ENCODE measurements around the gene INSYN2B. TPM values are rescaled to one million over a fixed set of nuclear protein-coding genes. Genes with fewer than 3 reads are reported as not detected.

INSYN2B gene
- total RNA-seq, 3 donors from 2014 or later (not counting 1 experiment from before 2014, with no cell fraction given): not detected

DNA sequence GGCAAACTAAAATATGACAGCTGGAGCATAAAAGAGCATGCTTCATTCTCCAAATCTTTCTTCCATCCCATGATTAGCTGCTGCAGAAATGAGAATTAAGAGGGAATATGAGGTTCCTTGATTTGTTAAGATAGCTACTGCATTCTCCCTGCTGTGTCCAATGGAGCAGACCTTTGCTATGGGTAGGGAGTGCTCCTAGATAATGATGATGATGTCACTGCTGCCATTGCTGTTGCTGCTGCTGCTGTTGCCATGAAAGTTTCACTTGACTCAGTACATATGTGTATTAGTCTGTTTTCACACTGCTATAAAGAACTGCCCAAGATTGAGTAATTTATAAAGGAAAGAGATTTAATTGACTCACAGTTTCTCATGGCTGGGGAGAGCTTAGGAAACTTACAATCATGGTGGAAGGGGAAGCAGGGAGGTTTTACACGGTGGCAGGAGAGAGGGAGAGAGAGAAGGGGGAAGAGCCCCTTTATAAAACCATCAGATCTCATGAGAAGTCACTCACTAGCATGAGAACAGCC lies 128.9 kb downstream of the INSYN2B start:
- Mint-ChIP-seq H3K9me3 (peaks cover 5 to 10% of the 10 kb centered on the region in 2 donors), H3K4me1 (peaks cover 50 to 52% of the 10 kb centered on the region in 2 donors), H3K36me3 (peaks cover 14% of the 10 kb centered on the region), H3K27ac (peak overlapping the region in 1 of 2 donors; percentile 62), H3K4me3 (no peak overlapping the region), H3K27me3 (ENCODE audit: low read depth in 2 of 2) (no peaks in the 10 kb centered on the region)
- no peak for DNase-seq
- H3K36me3 ChIP-seq (ENCODE audit: control insufficient read depth, insufficient read depth, low read length): peaks cover 28% of the 10 kb centered on the region
- H3K27me3 ChIP-seq (ENCODE audit: control insufficient read depth, insufficient read depth, low read length): no peaks in the 10 kb centered on the region
- ATAC-seq: no peak
- WGBS (ENCODE audit: insufficient coverage): no CpG with 5 or more reads among the region's 1 CpG
- intact Hi-C loops (cut with micrococcal nuclease): no loop called here
- TF ChIP-seq CTCF (IDR thresholded peaks at IDR 0.05): no peak
- peaks cover 14% of the 10 kb centered on the region for H3K9me3 ChIP-seq (ENCODE audit: control insufficient read depth, insufficient read depth, low read length)
- H3K27ac ChIP-seq (ENCODE audit: low read length): no peak overlapping the region
- H3K4me3 ChIP-seq (ENCODE audit: low read length): no peak overlapping the region
- no peaks in the 10 kb centered on the region for H3K4me1 ChIP-seq (ENCODE audit: control insufficient read depth, insufficient read depth, low read length)

DNA sequence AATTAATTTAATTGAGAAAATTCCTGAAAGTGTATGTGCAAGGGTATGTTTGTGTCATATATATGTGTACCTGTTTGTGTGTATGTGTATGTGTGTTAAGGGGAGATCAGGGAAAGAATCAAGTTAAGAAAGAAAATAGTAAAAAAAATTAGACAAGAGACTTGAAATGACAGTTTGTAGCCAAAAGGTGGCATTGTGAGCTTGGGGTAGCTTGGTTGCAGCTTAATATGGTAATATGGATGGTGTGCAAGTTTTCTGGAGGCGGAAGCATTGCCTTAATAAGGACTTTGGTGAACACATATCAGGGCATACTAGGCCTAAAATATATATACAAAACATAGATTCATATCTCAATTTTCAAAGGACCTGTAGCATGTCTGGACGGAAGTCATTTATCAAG lies 129.9 kb downstream of the INSYN2B start:
- no peak for TF ChIP-seq CTCF (IDR thresholded peaks at IDR 0.05)
- Histone ChIP-seq H3K4me3 (ENCODE audit: low read length) (no peak overlapping the region), H3K9me3 (ENCODE audit: control insufficient read depth, insufficient read depth, low read length) (peaks cover 14% of the 10 kb centered on the region), H3K27me3 (ENCODE audit: control insufficient read depth, insufficient read depth, low read length) (no peaks in the 10 kb centered on the region), H3K4me1 (ENCODE audit: control insufficient read depth, insufficient read depth, low read length) (no peaks in the 10 kb centered on the region), H3K27ac (ENCODE audit: low read length) (no peak overlapping the region), H3K36me3 (ENCODE audit: control insufficient read depth, insufficient read depth, low read length) (peaks cover 28% of the 10 kb centered on the region)
- Mint-ChIP-seq H3K4me3 (no peak overlapping the region), H3K36me3 (peaks cover 14% of the 10 kb centered on the region), H3K27ac (no peak overlapping the region), H3K4me1 (peaks cover 43 to 44% of the 10 kb centered on the region in 2 donors), H3K27me3 (ENCODE audit: low read depth in 2 of 2) (no peaks in the 10 kb centered on the region), H3K9me3 (peaks cover 5 to 10% of the 10 kb centered on the region in 2 donors)
- whole genome bisulfite sequencing (ENCODE audit: insufficient coverage): 100% methylated on average over 1 of the region's 2 CpGs
- no peak for ATAC-seq
- intact Hi-C loops (cut with micrococcal nuclease): no loop called here
- no peak for DNase-seq

DNA sequence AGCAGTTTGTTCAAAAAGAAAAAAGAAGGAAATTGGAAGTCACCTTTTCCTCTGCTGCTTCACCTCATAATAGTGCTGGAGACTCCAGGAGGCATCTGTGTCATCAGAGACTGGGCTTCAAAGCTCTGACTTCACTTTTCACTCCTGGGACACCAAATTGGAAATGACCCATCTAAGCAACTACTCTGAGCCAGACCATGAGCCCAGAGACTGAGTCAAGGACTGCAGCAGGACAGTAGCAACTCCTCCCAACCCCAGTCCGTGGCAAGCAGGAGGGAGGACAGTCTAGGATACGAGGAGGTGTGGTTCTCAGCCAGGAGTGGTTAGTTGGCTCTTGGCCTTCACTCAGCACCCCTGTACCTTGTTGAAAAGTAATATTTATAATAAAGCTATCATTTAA lies 131.5 kb downstream of the INSYN2B start:
- no peaks in the 10 kb centered on the region for H3K4me1 ChIP-seq (ENCODE audit: control insufficient read depth, insufficient read depth, low read length)
- Mint-ChIP-seq H3K36me3 (peaks cover 14% of the 10 kb centered on the region), H3K4me3 (no peak overlapping the region), H3K27ac (no peak overlapping the region), H3K9me3 (peaks cover 5 to 10% of the 10 kb centered on the region in 2 donors), H3K4me1 (peaks cover 43 to 49% of the 10 kb centered on the region in 2 donors), H3K27me3 (ENCODE audit: low read depth in 2 of 2) (no peaks in the 10 kb centered on the region)
- no CpG with 5 or more reads among the region's 2 CpGs for WGBS (ENCODE audit: insufficient coverage)
- ATAC-seq (no peak), DNase-seq (no peak)
- peaks cover 35% of the 10 kb centered on the region for H3K36me3 ChIP-seq (ENCODE audit: control insufficient read depth, insufficient read depth, low read length)
- H3K9me3 ChIP-seq (ENCODE audit: control insufficient read depth, insufficient read depth, low read length): peaks cover 14% of the 10 kb centered on the region
- intact Hi-C loops (cut with micrococcal nuclease): no loop called here
- no peak overlapping the region for H3K27ac ChIP-seq (ENCODE audit: low read length)
- H3K4me3 ChIP-seq (ENCODE audit: low read length): no peak overlapping the region
- no peak for TF ChIP-seq CTCF (IDR thresholded peaks at IDR 0.05)
- no peaks in the 10 kb centered on the region for H3K27me3 ChIP-seq (ENCODE audit: control insufficient read depth, insufficient read depth, low read length)

DNA sequence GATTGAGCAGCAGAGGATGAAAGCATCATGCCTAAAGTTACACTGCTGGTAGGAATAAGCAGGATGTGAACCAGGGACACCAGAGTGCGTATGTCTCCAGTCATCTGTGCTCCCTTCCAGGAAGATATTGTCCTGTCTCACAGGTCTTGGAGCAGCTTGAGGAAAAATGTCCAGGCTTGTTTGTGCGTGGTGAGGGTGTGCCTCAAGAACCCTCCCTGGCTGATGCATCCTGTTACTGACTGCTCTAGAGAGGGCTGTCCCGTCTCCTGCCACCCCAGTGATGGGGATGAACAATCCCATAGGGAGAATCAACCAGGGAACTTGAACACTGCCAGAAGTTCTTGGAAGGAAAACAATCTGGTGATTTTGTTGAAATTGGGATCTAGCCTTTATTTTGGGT lies 132.0 kb downstream of the INSYN2B start:
- 77% methylated on average over 3 of the region's 3 CpGs for WGBS (ENCODE audit: insufficient coverage)
- Mint-ChIP-seq H3K27me3 (ENCODE audit: low read depth in 2 of 2) (no peaks in the 10 kb centered on the region), H3K4me1 (peaks cover 41 to 48% of the 10 kb centered on the region in 2 donors), H3K9me3 (peaks cover 5 to 10% of the 10 kb centered on the region in 2 donors), H3K36me3 (peaks cover 14% of the 10 kb centered on the region), H3K27ac (no peak overlapping the region), H3K4me3 (no peak overlapping the region)
- intact Hi-C loops (cut with micrococcal nuclease): no loop called here
- Histone ChIP-seq H3K9me3 (ENCODE audit: control insufficient read depth, insufficient read depth, low read length) (peaks cover 14% of the 10 kb centered on the region), H3K27ac (ENCODE audit: low read length) (no peak overlapping the region), H3K36me3 (ENCODE audit: control insufficient read depth, insufficient read depth, low read length) (peaks cover 35% of the 10 kb centered on the region), H3K27me3 (ENCODE audit: control insufficient read depth, insufficient read depth, low read length) (no peaks in the 10 kb centered on the region), H3K4me1 (ENCODE audit: control insufficient read depth, insufficient read depth, low read length) (no peaks in the 10 kb centered on the region), H3K4me3 (ENCODE audit: low read length) (no peak overlapping the region)
- TF ChIP-seq CTCF (IDR thresholded peaks at IDR 0.05): no peak
- no peak for DNase-seq
- ATAC-seq: no peak

All from natural killer cell (primary cell).